Motor neuron (in vitro differentiated cells): ENCODE results near the gene ODAPH. TPM values are rescaled to one million over a fixed set of nuclear protein-coding genes. Genes with fewer than 3 reads are reported as not detected.

Experiments
- total RNA-seq, 8 experiments: library from RNA; unstranded; fragments of 300-600 nt; gene quantifications; 2 replicates each; pipeline versions ENCODE4 v1.2.3 to v1.2.4, GENCODE V29; 2022

The ODAPH gene
- total RNA-seq, 8 experiments from 2014 or later = 0.05 to 1.00 (median 0.27) TPM; not detected in 3

Other genes starting within 250 kb of the ODAPH start
- 10 to 100 TPM; 18.2 to 43.0 (median 31.7) TPM for gene RCHY1, start 41.7 kb upstream of the ODAPH start, total RNA-seq
- gene THAP6, start 41.6 kb upstream of the ODAPH start, total RNA-seq = 10 to 100 TPM; 13.4 to 26.5 (median 19.5) TPM
- gene CDKL2, start 74.5 kb downstream of the ODAPH start, total RNA-seq = 10 to 100 TPM in 1 of 8 experiments, 1 to 10 TPM in 4, under 1 TPM in 3; 0.10 to 17.7 (median 3.8) TPM
- gene G3BP2, start 117.3 kb downstream of the ODAPH start, total RNA-seq = 100 to 1,000 TPM; 137 to 245 (median 178) TPM
- 10 to 100 TPM; 36.7 to 73.9 (median 61.8) TPM for gene USO1, start 168.5 kb downstream of the ODAPH start, total RNA-seq